Measurements from ENCODE around the gene FBRSL1. TPM values are rescaled to one million over a fixed set of nuclear protein-coding genes. Genes with fewer than 3 reads are reported as not detected.

FBRSL1 gene
- total RNA-seq, 1 experiment from 2014 or later: 124 TPM

DNA sequence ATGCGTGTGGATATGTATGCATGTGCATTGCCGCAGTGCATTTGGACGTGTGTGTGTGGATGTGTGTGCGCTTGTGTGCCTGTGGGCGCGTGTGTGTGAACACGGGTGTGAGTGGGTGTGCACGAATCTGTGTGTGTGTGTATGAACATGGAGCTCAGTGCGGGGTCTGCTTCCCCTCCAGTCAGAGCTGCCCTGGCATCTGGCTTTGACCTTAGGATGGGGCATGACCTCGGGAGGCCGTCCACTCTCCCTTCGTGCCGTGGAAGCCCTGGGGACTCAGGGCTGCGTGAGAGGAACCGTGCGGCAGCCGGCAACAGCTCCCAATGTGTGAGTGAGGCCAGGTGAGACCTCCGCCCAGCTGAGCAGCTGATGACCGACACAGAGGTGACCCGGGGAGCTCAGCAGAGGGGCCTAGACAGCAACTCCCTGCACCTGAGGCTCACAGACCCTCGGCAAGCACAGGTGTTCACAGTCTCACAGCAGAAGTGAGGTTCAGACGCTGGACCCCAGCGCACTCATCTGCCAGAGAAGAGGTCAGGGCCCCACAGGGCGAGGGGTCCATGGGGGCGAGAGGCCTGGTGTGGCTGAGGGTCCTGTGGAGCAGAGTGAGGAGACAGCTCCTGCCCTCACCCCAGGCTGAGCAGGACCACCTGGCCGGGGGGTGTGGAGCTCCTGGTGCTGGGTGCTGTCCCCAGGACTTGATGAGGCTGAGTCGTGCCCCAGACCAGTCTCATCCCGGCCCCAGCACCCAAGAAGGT, 33.6 kb upstream of the FBRSL1 start:
- intact Hi-C loops (cut with micrococcal nuclease): no loop called here
- ChIA-PET RAD21 (ENCODE audit: low non-redundant PET in 1 of 2, low total read pairs in 2 of 2, uncharacterized antibody in 2 of 2, unreplicated experiment in 2 of 2) (no interaction called here), POLR2A (no interaction called here), CTCF (no interaction called here)
- H3K36me3 ChIP-seq (ENCODE audit: control insufficient read depth in 1 of 2, insufficient read depth in 2 of 2, low read length in 2 of 2): no peaks in the 10 kb centered on the region
- H3K9ac ChIP-seq (ENCODE audit: low read length): no peak overlapping the region
- no peak overlapping the region for H3K4me3 ChIP-seq (replicated peaks in 1 of 2; ENCODE audit: low read depth in 1 of 2, low read length in 2 of 2)
- H4K20me1 ChIP-seq (ENCODE audit: insufficient read depth): no peaks in the 10 kb centered on the region
- no peaks in the 10 kb centered on the region for H3K79me2 ChIP-seq (ENCODE audit: insufficient read depth, low read length)
- H3K4me2 ChIP-seq (ENCODE audit: low read length): no peak overlapping the region
- no peaks in the 10 kb centered on the region; a peak in 1 of 4 replicates for H3K9me3 ChIP-seq (ENCODE audit: control insufficient read depth in 1 of 2, insufficient read depth in 1 of 2, low read depth in 1 of 2, low read length in 2 of 2)
- no TSS peak for BruUV-seq (replicated peaks)
- TF ChIP-seq ZFX (IDR thresholded peaks at IDR 0.05) (no peak), RAD21 (IDR thresholded peaks at IDR 0.05; ENCODE audit: low read depth) (no peak), TCF7L2 (IDR thresholded peaks at IDR 0.05; ENCODE audit: borderline replicate concordance, extremely low read depth, insufficient read depth, insufficient read length) (no peak), JUND (IDR thresholded peaks at IDR 0.05) (no peak), ZNF274 (IDR thresholded peaks at IDR 0.05; ENCODE audit: low read depth, low read length) (no peak), CBX3 (IDR thresholded peaks at IDR 0.05; ENCODE audit: low read depth) (no peak), EGR1 (IDR thresholded peaks at IDR 0.05; ENCODE audit: low read depth) (no peak)
- TF ChIP-seq, protein P1, sequence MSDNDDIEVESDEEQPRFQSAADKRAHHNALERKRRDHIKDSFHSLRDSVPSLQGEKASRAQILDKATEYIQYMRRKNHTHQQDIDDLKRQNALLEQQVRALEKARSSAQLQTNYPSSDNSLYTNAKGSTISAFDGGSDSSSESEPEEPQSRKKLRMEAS (IDR thresholded peaks at IDR 0.05): no peak
- TF ChIP-seq, protein P2, sequence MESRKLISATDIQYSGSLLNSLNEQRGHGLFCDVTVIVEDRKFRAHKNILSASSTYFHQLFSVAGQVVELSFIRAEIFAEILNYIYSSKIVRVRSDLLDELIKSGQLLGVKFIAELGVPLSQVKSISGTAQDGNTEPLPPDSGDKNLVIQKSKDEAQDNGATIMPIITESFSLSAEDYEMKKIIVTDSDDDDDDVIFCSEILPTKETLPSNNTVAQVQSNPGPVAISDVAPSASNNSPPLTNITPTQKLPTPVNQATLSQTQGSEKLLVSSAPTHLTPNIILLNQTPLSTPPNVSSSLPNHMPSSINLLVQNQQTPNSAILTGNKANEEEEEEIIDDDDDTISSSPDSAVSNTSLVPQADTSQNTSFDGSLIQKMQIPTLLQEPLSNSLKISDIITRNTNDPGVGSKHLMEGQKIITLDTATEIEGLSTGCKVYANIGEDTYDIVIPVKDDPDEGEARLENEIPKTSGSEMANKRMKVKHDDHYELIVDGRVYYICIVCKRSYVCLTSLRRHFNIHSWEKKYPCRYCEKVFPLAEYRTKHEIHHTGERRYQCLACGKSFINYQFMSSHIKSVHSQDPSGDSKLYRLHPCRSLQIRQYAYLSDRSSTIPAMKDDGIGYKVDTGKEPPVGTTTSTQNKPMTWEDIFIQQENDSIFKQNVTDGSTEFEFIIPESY (IDR thresholded peaks at IDR 0.05; ENCODE audit: extremely low read depth, insufficient replicate concordance, low read length): no peak
- TF ChIP-seq, protein P3, sequence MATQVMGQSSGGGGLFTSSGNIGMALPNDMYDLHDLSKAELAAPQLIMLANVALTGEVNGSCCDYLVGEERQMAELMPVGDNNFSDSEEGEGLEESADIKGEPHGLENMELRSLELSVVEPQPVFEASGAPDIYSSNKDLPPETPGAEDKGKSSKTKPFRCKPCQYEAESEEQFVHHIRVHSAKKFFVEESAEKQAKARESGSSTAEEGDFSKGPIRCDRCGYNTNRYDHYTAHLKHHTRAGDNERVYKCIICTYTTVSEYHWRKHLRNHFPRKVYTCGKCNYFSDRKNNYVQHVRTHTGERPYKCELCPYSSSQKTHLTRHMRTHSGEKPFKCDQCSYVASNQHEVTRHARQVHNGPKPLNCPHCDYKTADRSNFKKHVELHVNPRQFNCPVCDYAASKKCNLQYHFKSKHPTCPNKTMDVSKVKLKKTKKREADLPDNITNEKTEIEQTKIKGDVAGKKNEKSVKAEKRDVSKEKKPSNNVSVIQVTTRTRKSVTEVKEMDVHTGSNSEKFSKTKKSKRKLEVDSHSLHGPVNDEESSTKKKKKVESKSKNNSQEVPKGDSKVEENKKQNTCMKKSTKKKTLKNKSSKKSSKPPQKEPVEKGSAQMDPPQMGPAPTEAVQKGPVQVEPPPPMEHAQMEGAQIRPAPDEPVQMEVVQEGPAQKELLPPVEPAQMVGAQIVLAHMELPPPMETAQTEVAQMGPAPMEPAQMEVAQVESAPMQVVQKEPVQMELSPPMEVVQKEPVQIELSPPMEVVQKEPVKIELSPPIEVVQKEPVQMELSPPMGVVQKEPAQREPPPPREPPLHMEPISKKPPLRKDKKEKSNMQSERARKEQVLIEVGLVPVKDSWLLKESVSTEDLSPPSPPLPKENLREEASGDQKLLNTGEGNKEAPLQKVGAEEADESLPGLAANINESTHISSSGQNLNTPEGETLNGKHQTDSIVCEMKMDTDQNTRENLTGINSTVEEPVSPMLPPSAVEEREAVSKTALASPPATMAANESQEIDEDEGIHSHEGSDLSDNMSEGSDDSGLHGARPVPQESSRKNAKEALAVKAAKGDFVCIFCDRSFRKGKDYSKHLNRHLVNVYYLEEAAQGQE (IDR thresholded peaks at IDR 0.05; ENCODE audit: low read depth): no peak
- no peaks in the 10 kb centered on the region for H3K4me1 ChIP-seq (ENCODE audit: control insufficient read depth in 1 of 2, insufficient read depth in 2 of 2, low read length in 2 of 2)
- no peaks in the 10 kb centered on the region for H3K27me3 ChIP-seq (ENCODE audit: insufficient read depth, low read length)
- no peak for DNase-seq (ENCODE audit: low read depth, low spot score)
- ATAC-seq: no peak
- H2AFZ ChIP-seq (ENCODE audit: low read depth, low read length, poor library complexity, severe bottlenecking): no peak overlapping the region
- H3K9me2 ChIP-seq (ENCODE audit: insufficient read depth): no peaks in the 10 kb centered on the region
- no peak overlapping the region for H3K27ac ChIP-seq (ENCODE audit: low read depth, low read length)
